H4 (cell line): ENCODE measurements around the gene PDLIM4. TPM values are rescaled to one million over a fixed set of nuclear protein-coding genes. Genes with fewer than 3 reads are reported as not detected.

ENCODE experiments used
- DNase-seq: peaks from one replicate; pipeline ENCODE4 v3.0.0-alpha.2; 2015; ENCODE audit warnings: low spot score
- total RNA-seq: library from RNA; depleted of rRNA; stranded (reverse); fragments of >200 nt; shearing (Covaris generic); gene quantifications from 2 replicates; pipeline ENCODE4 v1.2.3, GENCODE V29; 2014

Gene PDLIM4
- total RNA-seq, 1 experiment from 2014 or later, result 96.0 TPM

DNA sequence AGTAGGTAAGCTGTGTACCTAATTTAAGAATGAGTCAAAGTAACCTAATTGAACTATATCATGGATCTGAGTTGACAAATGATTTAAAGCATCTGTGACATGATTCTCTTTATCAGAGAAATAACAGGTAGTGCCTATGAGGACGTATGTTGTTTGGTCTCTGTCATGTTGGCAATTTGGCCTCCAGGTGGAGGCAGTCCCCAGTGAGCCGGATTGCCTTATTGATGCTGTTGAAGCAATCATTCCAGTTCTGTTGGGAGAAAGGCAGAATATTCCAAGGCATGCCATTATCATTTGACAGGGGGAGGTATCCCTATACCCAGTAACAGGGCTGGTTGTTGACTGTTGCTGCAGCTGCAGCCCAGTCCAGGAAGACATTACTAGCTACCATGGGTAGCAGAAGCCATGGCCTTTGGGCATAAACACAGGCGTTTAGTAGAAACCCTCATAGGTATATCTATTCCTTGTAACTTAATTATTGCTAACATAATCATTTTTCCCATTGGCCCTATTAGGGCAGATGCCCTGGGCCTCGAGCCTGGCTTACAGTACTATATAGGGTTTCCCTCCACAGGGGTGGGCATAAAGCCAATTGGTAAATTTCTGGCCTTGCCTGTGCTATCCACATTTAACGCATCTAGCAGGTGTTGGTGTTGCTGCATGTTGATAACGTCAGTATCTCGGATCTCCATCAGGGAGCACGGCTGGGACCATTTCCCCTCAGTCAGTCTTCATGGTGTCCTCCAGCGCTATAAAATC lies 24.5 kb downstream of the PDLIM4 start:
- DNase-seq, result no peak

DNA sequence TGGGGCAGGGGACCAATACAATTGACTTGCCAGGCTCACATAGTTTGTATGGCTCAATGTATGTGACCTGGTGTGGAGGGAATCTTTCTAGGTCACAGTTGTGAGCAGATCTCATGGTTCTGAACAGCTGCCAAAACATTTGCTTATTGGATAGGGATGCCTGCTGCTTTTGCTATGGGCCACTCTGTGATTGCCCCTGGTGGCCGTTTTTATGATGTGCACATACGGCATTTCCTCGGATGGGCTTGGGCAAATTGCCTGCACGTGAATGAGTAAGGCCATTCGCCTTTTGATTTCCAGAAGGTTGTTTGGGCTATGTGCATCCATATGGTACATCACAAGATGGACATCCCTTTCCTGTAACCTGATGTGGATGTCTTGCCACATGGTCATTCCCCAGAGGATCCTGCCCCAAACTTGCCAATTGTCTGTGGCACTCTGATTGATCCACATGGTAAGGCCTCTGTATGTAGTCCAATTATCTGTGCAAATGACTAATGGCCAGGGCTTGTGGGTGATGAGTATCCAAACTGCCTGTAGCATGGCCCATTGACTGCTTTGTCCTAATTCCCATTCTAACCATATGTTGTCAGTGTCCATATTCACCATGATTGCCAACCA lies 26.0 kb downstream of the PDLIM4 start:
- DNase-seq, result peak; percentile 69

DNA sequence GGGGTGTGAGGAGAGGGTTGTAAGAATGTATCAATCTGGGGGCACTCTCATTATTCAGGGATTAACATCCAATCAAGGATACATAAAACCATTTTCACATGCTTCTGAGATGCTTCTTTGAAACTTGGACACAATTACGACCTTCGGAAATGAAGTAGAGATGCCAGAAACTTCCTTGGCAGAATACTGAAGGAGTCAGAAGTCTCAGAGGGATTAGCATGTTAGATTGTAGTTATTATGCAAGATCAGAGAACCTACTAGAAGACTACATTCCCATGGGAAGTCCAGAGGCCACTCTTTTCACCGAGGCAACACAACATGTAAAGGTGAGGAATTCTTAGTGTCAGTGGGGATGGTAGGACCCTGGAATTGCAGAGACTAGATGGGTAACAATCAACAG lies 31.6 kb downstream of the PDLIM4 start:
- no peak for DNase-seq

DNA sequence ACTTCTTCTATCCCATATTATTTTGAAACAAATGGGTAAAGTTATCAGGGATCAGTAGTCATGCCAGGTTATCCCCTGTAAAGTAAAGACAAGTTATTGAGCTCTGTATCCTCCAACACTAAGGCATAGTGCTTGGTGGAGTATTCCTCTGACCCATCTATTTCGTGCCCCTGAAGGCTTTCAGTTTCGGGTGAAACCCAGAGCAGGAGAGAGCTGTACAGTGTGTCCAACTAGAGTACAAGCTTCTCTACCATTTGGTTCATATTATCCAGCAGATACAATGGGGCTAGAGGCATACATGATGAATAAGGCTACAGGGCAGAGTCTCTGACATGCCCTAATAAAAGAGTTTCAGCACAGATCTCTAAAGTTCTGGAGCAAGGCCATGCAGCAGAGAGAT lies 33.5 kb downstream of the PDLIM4 start:
- no peak for DNase-seq

DNA sequence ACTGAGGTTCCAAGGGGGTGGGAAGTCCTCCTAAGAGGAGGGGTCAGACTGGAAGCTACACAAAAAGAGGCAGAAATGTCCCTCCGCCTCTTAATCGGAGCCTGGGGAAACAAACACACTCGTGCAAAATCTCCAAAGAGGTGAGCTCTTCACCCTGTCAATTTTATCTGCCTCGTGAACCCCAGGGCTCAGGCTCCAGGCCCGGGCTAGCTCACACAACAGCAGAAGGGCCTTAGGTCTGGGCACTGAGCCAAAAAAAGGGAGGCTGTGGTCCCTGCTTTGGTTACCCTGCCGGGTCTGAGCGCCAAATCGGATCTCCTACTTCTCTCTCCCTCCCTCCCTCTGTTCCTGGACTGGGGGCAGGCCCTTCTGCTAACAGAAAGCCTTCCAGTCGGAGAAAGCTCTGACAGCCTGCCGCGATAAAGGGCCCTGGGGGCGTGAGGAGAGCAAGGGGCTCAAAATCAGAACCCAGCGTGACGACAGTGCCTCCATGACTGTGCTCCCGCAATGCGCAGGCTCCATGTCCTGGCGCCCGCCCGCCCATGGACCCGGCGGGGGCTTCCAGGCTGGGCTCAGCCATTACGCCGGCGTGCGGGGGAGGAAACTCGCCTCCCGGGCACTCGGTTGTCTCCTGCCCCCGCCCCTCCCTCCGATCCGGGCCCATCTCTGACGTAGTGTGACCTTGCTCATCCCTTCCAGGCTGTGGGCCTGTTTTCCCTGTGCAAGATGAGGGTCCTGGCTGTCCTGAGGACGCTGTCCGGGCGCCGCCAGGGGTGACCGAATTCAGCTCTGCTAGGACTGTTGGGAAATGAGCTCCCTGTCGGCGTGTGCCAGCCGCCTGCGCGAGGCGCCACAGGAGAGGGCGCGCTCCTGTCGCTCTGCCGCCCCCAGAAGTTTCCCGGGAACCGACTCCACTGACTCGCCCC lies 35.8 kb downstream of the PDLIM4 start:
- peak; percentile 93 for DNase-seq

DNA sequence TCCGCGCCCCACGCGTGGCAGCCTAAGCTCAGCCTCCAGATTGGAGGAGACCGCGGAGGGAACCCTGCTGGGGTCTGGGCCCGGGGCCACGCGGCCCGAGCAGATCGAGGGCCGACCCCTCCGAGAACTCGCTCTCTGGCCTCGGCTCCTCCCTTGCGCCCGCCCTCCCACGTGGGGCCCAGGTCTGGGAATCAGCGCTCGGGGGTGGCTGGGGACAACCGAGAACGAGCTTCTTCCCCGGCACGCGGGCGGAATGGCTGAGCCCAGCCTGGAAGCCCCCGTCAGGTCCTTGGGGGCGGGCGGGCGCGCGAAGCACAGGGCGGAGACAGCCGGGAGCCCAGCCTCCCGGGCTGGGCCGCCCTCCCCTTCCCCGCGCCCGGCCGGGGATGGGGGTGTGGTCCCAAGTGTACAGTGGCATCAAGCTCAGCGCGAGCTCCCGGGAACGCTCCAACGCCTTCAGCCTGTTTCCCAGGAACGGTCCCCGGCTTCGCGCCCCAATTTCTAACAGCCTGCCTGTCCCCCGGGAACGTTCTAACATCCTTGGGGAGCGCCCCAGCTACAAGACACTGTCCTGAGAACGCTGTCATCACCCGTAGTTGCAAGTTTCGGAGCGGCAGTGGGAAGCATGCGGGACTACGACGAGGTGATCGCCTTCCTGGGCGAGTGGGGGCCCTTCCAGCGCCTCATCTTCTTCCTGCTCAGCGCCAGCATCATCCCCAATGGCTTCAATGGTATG lies 36.7 kb downstream of the PDLIM4 start, which contains the start of gene SLC22A4:
SLC22A4 (plus strand) TSS at position 403 of the 736 bp plus-strand sequence; CDS start at position 626, 223 bp downstream.
- DNase-seq, result peak; percentile 95

DNA sequence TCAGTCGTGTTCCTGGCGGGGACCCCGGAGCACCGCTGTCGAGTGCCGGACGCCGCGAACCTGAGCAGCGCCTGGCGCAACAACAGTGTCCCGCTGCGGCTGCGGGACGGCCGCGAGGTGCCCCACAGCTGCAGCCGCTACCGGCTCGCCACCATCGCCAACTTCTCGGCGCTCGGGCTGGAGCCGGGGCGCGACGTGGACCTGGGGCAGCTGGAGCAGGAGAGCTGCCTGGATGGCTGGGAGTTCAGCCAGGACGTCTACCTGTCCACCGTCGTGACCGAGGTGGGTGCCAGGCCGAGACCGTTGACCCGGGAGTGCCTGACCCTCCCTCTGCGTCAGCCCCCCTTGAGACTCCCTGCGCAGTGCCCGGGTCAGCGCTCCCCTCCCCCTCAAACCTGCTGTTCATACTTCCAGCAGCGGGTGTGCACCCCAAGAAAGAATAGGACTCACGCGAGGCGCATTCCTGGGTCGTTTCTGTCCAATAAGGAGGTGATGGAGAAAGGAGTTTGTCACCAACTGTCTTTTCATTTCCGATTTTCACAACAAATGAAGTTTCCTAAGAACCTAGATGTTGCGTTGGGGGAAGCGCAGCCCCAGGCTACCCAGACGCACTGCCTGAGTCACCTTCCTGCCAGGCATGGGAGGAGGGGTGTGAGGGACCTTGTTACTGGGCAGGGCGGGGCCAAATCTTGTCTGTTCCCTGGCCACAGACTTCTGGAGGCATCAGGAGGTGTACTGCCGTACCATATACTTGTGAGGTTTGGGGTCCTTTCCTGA lies 37.4 kb downstream of the PDLIM4 start:
- peak; percentile 89 for DNase-seq

DNA sequence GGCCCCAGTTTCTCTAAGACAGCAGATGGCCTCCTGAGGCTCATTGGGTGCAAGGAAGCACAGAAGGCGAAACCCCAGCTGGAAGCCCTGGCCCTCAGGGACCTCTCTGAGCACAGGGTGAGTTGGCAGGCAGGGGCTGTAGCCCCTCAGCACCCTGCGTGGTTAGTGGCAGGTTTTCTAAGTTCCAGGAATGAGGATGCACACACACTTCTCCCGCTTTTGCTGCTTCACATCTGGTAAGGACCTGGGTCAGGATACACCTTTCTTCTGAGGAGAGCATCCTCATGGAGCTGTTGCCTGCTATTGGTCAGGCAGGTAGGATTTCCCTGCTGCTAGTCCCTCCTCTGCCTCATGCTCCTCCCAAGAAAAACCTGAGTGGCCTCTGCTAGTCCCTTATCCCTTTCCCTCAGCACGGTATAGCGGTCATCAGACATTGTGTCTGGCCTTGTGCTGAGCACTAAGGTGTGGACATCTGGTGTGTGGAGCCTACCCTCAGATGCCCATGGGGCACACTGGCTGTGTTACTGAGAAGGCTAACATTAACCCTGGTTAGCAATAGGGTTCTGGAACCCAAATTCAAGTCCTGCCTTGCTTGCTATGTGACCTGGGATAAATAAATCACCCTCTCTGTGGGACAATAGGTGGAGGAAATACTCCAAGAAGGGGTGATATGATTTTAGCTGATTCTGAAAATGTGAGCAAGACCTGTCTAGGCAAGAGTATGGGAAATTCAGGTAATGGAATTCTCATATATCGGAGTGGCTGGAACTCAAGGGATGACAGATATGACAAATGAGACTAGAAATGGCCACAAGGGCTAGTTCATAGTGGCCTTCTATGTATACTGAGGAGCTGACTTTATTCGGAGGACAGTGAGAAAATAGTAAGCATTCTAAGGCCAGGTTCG lies 38.3 kb downstream of the PDLIM4 start:
- DNase-seq, result no peak

DNA sequence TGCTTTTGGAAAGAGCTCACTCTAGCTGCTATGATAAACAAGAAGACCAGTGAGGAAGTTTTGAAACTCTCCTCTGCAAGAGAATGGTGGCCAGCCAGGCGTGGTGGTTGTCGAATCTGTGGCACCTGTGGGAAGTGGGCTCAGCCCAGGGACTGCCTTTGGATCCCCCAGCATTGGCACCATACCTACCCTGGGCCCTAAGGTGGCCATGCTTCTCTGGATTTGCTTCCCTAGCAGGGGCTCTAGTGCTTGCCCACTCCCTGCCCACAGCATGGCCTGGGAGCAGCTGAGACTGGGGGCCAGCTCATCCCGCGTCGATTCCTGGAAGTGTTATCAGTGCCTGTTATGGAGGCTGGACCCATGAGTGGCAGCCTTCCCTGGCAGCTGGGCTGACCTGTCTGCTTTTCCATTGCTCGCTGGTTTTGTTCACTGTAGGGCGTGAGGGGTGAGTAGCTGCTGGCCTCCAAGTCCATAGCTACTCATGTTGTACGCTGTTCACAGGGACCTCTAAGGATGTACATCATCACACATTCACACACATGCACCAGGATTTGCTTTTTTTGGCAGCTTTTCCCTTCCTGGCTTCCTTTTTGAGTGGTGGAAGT lies 39.0 kb downstream of the PDLIM4 start:
- no peak for DNase-seq

DNA sequence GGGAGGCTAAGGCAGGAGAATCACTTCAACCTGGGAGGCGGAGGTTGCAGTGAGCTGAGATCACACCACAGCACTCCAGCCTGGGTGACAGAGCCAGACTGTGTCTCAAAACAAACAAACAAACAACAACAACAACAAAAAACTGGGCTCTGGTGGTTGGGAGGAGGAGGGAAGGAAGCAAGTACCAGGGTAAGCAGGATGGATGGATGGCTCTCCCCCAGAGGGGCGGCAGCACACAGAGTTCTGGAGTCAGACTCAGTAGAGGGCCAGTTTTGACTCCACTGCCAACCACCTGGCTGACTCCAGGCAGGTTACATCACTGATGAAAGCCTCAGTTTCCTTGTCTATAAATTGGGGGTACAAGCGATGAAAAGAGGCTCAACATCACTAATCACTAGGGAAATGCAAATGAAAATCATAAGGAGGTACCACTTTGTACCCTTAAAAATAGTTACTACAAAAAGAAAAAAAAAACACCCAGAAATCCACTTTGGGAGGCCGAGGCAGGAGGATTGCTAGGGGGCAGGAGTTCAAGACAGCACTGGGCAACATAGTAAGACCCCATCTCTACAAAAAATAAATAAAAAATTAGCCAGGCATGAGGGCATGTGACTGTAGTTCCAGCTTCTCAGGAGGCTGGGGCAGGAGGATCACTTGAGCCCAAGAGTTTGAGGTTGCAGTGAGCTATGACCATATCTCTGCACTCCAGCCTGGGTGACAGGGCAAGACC lies 39.9 kb downstream of the PDLIM4 start:
- DNase-seq, result no peak

DNA sequence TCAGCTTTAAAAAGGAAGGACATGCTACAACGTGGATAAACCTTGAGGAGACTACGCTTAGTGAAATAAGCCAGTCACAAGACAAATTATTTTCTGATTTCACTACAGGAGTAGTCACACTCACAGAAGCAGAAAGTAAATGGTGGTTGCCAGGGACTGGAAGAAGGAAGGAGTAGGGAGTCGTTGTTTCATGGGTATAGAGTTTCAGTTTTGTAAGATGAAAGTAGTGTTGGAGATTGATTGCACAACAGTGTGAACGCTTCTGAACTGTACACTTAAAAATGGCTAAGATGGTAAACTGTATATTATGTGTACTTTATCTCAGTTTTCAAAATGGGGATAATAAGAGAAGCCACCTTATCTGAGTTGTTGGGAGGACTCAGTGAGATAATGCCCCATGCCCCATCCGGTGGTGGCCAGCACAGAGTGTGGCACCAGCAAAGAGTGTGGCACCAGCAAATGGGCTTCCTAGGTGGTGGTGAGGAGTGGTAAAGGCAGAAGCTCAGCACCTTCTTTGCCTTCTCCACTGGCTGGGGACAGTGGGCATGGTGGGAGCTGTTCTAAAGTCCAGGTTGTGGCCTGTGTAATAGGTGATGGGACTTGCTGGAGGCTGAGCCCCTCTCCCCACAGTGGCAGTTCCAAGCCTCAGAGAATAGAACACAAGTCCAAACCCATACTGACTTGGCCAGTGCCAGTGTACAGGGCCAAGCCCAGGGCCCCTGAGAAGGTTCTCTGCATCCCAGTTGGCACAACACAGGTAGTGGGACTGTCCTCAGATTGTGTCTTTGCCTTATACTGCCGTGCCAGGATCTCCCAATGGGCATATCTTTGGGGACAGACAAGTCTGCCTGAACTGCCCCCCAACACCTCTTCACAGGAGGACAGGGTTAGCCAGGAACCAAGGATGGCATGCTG lies 41.1 kb downstream of the PDLIM4 start:
- peak; percentile 33 for DNase-seq

DNA sequence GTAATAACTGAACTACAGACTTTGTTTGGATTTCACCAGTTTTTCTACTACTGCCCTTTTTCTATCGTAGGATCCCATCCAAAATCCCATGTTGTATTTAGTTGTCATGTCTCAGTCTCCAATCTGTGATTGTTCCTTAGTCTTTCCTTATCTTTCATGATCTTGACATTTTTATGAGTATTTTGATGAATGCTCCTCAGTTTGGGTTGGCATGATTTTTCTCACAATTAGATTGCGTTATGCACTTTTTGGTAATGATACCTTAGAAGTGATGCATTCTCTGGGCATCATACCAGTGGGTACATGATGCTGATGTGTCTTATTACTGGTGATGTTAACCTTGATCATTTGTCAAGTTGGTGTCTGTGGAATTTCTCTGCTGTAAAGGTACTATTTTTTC lies 42.4 kb downstream of the PDLIM4 start:
- DNase-seq, result no peak

DNA sequence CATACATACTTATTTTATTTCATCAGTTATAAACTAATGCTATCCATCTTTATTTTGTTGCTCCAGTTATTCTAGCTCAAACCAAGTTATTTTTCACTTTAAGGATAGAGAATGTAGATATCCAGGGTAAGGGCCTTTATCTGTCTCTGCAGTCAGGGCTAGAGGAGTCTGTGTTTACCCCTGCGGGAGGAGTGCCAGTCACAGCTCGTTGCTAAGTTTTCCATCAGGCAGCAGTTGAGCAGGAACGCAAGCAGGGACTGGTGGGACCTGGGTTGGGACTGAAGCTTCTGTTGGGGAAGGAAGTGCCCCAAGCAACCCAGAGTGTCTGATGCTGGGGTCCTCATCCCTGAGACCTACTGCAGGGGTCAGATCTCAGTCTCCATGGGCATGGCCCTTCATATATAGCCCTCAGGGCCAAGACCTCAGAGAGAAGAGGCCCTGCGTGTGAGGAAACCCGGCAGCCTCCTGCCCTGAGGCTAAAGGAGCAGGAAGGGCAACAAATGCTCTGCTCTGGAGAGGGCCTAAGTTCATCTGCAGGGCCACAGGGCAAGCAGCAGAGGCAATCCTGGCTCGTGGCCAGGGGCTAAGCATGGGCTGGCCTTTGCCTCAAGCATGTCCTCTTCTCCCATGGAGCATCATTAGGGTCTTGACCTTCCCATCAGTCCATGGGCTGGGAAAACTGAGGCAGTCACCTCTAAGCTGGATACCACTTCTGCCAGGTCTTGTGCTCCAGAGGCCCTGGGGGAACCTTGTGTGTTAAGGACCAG lies 43.3 kb downstream of the PDLIM4 start:
- no peak for DNase-seq

DNA sequence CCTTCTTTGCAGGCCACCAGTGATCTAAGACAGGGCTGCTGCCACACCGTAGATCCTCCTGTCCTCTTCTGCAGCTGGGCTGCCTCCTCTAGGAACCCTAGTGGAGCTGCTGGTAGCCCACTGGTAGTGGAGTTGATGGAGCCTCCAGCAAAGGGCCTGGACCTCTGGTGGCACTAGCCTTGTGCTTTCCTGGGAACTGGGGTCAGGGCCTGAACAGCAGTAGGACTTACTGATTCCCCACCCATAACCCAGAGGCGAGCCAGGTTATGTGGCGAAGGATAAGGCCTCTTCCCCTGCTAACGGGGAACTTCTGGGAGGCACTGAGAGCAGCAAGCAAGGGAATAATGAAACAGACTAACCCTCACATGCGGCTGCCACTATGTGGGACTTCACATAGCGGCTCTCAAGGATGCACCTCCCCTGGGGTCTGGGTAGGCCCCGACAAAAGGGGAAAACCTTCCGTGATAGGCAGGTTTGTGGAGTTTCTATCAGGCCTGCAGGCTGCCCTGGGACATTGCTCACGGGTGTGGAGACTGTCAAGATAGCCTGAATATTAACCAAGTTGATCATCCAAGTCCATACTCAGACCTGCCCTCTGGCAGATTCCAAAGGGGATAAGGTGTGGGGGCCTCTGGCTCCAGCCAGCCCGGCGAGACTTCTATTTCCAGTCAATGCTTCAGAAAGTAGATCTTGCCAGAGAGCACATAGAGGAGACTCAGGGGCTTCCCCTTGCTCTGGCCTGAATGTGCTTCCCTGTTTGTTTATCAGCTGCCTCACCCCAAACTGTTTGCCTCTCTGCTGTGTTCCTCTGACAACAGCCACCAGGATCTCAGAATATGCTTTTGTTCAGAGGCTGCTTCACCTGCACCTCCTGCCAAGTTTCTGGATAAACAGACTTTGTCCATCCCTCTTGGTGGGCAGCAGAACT lies 44.1 kb downstream of the PDLIM4 start:
- no peak for DNase-seq

DNA sequence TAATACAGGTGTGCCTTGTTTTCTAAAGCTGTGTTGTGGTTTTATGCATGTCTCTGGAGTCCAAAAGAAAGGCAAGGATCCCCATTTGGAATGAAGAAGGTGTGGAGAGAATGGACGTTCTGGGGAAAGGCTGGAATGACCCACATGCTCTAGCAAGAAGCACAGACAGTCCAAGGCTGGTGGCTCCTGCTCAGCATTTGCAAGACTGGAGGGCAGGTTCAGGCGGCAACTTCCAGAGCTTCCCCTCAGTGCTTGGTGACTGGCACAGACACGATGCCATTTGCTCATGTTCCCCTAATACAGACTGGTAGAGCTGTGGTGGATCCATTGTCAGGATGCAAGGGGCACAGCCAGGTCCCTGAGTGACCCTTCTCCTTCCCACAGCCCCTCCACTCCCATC lies 44.9 kb downstream of the PDLIM4 start:
- no peak for DNase-seq

DNA sequence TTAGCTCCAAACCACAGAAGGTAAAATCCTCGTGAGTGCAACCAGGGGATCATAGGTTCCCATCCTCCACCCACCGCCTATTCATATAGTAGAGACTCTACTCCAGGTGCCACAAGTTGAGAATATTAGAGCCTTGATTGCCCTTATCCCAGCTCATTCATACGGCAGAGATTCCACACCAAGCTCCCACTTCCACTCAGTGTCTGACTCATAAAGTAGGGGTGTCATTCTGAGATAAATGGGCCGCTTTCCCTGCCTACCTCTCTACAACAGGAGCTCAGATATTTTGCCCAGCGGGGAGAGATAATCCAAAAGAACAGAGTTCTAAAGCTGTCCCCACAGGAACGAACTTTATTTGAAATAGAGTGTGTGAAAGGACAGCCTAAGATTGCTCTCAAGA lies 46.1 kb downstream of the PDLIM4 start:
- DNase-seq, result no peak
